ENCODE results near the gene FCAMR. TPM values are rescaled to one million over a fixed set of nuclear protein-coding genes. Genes with fewer than 3 reads are reported as not detected.
A peak's percentile ranks its signal among the peaks of the same experiment; 100 is the strongest.

Gene FCAMR
- total RNA-seq, 4 donors from 2014 or later = not detected

GRCh38 chr1:206921772-206922265 is 48.4 kb downstream of the FCAMR start, which contains the start of gene FCMR:
FCMR (minus strand) TSS chr1:206921941; CDS start chr1:206921854, 87 bp downstream.
- intact Hi-C loops (cut with DNase I) = loop anchor here (5.0 kb wide), 1 partner anchor 55 kb away; no protein-coding TSS in a partner anchor
- Histone ChIP-seq H3K4me1 (peaks cover 0 to 9% (median 6%) of the 10 kb centered on the region in 3 donors), H3K36me3 (no peaks in the 10 kb centered on the region), H3K4me3 (peak within 1 kb of the TSS in 2 of 4 donors; percentile 28 to 42), H3K27ac (peak within 1 kb of the TSS; percentile 35 to 73 (median 60)), H3K27me3 (no peaks in the 10 kb centered on the region), H3K9me3 (no peaks in the 10 kb centered on the region)
- no peak for DNase-seq
- WGBS, 2 donors = 43 to 55% methylated on average over 6 to 7 of the region's 7 CpGs
- TF ChIP-seq POLR2A (IDR thresholded peaks at IDR 0.05) = peak in 2 of 4 donors; percentile 18 to 70
- TF ChIP-seq, protein P1, sequence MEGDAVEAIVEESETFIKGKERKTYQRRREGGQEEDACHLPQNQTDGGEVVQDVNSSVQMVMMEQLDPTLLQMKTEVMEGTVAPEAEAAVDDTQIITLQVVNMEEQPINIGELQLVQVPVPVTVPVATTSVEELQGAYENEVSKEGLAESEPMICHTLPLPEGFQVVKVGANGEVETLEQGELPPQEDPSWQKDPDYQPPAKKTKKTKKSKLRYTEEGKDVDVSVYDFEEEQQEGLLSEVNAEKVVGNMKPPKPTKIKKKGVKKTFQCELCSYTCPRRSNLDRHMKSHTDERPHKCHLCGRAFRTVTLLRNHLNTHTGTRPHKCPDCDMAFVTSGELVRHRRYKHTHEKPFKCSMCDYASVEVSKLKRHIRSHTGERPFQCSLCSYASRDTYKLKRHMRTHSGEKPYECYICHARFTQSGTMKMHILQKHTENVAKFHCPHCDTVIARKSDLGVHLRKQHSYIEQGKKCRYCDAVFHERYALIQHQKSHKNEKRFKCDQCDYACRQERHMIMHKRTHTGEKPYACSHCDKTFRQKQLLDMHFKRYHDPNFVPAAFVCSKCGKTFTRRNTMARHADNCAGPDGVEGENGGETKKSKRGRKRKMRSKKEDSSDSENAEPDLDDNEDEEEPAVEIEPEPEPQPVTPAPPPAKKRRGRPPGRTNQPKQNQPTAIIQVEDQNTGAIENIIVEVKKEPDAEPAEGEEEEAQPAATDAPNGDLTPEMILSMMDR (IDR thresholded peaks at IDR 0.05) = no peak

DNA sequence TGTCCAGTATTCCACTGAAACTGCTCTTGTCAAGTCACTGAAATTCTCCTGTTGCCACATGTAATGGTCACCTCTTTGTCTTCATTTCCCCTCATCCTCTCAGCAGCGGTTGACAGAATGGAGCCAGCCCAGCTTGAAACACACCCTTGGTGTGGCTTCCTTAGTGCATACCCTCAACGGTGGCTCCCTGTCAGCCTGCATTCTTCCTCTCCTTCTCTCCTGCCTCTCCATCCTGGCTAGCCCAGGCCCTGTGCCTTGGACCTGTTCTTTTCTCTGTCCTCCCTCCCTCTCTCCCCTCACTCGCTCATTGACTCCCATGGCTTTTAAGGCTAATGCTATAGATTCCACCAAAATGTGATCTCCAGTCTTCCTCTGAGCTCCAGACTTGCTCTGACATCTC is 52.2 kb downstream of the FCAMR start:
- no peaks in the 10 kb centered on the region for H3K36me3 ChIP-seq
- WGBS, 2 donors = 73 to 87% methylated on average over 3 of the region's 3 CpGs
- no peak overlapping the region for H3K27ac ChIP-seq
- DNase-seq = no peak
- H3K4me3 ChIP-seq = peak overlapping the region in 1 of 4 donors; percentile 4
- H3K27me3 ChIP-seq = no peaks in the 10 kb centered on the region
- TF ChIP-seq POLR2A (IDR thresholded peaks at IDR 0.05) = no peak
- TF ChIP-seq, protein P1 (IDR thresholded peaks at IDR 0.05) = no peak
- peaks cover 0 to 9% (median 6%) of the 10 kb centered on the region in 3 donors for H3K4me1 ChIP-seq
- no peaks in the 10 kb centered on the region for H3K9me3 ChIP-seq
- intact Hi-C loops (cut with DNase I) = no loop called here

DNA sequence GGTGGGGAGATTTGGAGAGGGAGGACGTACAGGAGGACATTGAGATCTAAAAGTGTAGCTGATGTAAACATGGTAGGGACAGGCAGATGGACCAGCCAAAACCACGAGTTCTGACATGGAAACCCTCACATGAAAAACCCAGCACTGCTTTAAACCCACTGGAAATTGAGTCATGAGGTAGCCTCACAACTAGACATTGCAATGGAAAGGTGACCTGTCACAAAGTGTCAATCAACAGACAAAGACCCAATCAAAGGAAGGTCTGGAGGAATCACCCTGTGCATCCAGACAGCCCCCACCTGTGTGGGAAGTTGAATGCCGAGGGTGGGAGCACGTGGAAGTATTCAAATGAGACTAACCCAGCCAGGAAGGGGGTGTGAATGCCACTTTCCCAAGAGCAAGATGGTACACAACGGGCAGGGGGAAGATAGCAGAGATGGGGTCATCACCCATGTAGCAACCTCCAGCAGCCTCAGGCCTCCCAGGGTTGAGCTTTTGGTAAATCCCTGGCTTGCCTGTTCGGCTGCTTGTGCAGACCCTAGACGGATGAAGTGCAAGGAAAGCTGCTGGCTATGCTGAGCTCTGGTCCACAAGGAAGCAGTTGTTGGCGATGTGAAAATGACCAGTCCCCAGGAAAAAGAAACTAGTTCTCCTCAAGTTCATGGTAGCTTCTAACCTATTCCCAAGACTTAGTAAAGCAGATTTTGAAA is 54.1 kb downstream of the FCAMR start:
- Histone ChIP-seq H3K27me3 (peaks cover 0 to 5% (median 0%) of the 10 kb centered on the region in 4 donors), H3K9me3 (no peaks in the 10 kb centered on the region), H3K4me3 (no peak overlapping the region), H3K4me1 (peaks cover 0 to 12% (median 0%) of the 10 kb centered on the region in 3 donors), H3K27ac (no peak overlapping the region), H3K36me3 (no peaks in the 10 kb centered on the region)
- TF ChIP-seq POLR2A (IDR thresholded peaks at IDR 0.05) = no peak
- TF ChIP-seq, protein P1 (IDR thresholded peaks at IDR 0.05) = no peak
- 68 to 74% methylated on average over 8 of the region's 8 CpGs for WGBS, 2 donors
- DNase-seq = no peak
- intact Hi-C loops (cut with DNase I) = no loop called here

DNA sequence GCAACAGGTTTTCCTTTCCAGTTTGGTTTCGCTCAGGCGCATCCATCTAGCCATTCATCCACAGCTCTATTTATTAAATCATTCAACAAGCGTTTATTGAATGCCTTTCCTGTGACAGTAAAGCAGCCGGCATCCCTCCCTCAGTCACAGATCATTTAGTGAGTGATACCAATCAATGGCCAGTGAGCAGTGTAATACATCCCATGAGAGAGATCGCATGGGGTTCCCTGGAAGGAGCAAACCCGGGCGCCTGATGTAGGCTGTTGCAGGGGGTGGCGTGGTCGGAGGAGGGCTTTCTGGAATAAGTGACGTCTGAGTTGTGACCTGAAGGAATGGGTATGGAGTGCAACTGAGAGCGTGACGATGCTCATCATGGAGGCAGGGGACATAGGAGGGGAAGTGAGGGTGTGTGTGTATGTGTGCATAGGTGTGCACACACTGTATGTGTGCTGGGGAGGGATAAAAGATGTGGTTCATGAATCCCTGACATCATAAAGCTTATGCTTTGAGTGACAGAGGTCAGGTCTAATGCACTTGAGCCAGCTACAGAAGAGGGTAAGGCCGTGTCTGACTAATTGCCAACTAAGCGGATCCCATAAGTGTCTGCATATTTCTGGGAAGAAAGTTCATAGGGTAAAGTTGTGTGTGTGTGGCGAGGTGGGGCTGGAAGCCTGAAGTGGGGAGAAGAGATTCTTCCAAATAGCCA is 55.1 kb downstream of the FCAMR start:
- 77 to 85% methylated on average over 11 to 15 of the region's 15 CpGs for WGBS, 2 donors

More for the DNA sequence above, 55.1 kb downstream of the FCAMR start:
- DNase-seq = no peak
- Histone ChIP-seq H3K27me3 (peaks cover 0 to 7% (median 0%) of the 10 kb centered on the region in 4 donors), H3K27ac (no peak overlapping the region), H3K4me3 (no peak overlapping the region), H3K9me3 (no peaks in the 10 kb centered on the region), H3K36me3 (no peaks in the 10 kb centered on the region), H3K4me1 (peaks cover 0 to 18% (median under 1%) of the 10 kb centered on the region in 3 donors)
- intact Hi-C loops (cut with DNase I) = no loop called here
- TF ChIP-seq, protein P1 (IDR thresholded peaks at IDR 0.05) = no peak
- TF ChIP-seq POLR2A (IDR thresholded peaks at IDR 0.05) = no peak
